Caki2 (cell line): ENCODE data around the gene TBC1D8. TPM values are rescaled to one million over a fixed set of nuclear protein-coding genes. Genes with fewer than 3 reads are reported as not detected.

Source experiments
- DNase-seq: peaks from one replicate; pipeline ENCODE4 v3.0.0-alpha.2; 2015; ENCODE audit warnings: low read depth
- in situ Hi-C: cut with HindIII; loops from 2 replicates; pipeline ENCODE4 v1.10.0; 2016; ENCODE audit warnings: low sequenced_read_pairs, low pct_unique_long_range_greater_than_20kb, mixed read lengths
- total RNA-seq: library from RNA; depleted of rRNA; stranded (reverse); fragments of >200 nt; shearing (Covaris generic); gene quantifications from 2 replicates; pipeline ENCODE4 v1.2.3, GENCODE V29; 2014; ENCODE audit warnings: low replicate concordance; rRNA removed

TBC1D8 gene
- total RNA-seq, 1 experiment from 2014 or later = 49.8 TPM

DNA sequence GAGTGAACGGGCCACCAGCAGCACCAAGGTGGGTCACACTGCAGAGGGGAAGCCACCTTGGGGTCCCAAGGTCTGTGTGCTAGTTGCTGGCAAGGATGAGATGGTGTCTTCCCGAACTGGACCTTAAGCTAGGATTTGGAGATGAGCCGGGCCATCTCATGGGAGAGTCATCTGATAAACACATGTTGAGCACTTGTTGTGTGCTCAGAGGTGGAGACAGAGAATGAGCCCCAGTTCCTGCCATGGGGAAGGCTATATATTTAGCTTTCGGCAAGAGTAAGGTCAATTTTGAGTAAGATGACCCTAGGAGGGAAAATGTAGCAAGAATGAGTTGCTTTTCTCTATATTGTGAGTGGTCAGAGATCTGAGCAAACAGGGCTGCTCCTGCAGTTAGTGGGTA, 190.5 kb downstream of the TBC1D8 start:
- in situ Hi-C loops = no loop called here
- DNase-seq = no peak

GRCh38 chr2:100959225-100959880, 191.8 kb downstream of the TBC1D8 start:
- DNase-seq = no peak
- in situ Hi-C loops = no loop called here

DNA sequence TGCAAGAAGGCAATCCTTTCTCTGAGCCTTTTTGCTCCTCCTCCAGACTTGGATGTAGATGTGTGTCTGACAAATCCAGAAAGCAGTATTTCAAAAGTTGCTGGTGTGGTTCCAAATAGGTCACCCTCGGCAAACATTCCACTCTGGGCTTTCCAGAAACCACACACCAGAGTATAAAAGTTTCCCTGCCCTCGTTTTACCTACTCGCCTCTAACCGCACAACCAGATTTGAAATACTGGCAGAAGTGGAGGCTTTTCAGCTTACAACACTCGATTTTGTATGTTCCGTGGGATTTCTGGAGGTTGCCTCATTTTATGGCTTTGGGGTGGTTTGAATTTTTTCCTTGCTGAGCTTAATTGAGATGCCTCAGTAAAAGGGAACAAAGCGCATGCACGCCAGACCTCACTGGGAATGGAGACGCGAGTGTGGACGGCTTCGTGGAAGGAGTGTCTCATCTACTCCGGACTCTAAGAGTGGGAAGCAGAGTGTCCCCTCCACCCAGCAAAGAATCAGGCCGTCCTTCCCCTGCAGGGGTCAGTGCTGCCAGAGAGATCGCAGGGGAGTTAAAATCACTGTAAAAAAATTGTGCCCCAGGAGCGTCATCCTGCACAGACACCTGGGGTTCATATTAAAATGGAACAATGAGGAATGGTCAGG, 193.1 kb downstream of the TBC1D8 start:
- in situ Hi-C loops = no loop called here
- DNase-seq = no peak

Other genes starting within 250 kb of the TBC1D8 start
- gene RPL31, start 149.1 kb downstream of the TBC1D8 start, total RNA-seq = 1,520 and 1,830 TPM in 2 replicates
- 96.0 and 125 TPM in 2 replicates for gene CNOT11, start 101.5 kb upstream of the TBC1D8 start, total RNA-seq
- 37.5 and 45.0 TPM in 2 replicates for gene RNF149, start 157.3 kb upstream of the TBC1D8 start, total RNA-seq
- gene CREG2, start 236.1 kb upstream of the TBC1D8 start, total RNA-seq = 3.7 and 5.2 TPM in 2 replicates